Ramos (cell line): ENCODE measurements around the gene COX6B1.
"Not testable (repeated sequence)": the region's sequence is repeated elsewhere in the genome, so short reads cannot be mapped to it uniquely, and the experiment has no call there.

ENCODE experiments used
- in situ Hi-C: fragments of 300-500 bp; cut with MboI; formaldehyde crosslinking; loops from one replicate; pipeline ENCODE4 v1.14.3; 2022; ENCODE audit warnings: low sequenced_read_pairs; ENCODE audit not compliant: unreplicated experiment

COX6B1 gene

GRCh38 chr19:35629332-35629633, 18.8 kb upstream of the COX6B1 start:
- in situ Hi-C loops: no loop called here

- in situ Hi-C loops: no loop called here
These were observed 14.2 kb upstream of the COX6B1 start for GRCh38 chr19:35633727-35634440.

- in situ Hi-C loops: no loop called here
These were observed 11.5 kb upstream of the COX6B1 start for GRCh38 chr19:35636651-35637050.

GRCh38 chr19:35637165-35637564, 11.0 kb upstream of the COX6B1 start:
- in situ Hi-C loops: no loop called here

DNA sequence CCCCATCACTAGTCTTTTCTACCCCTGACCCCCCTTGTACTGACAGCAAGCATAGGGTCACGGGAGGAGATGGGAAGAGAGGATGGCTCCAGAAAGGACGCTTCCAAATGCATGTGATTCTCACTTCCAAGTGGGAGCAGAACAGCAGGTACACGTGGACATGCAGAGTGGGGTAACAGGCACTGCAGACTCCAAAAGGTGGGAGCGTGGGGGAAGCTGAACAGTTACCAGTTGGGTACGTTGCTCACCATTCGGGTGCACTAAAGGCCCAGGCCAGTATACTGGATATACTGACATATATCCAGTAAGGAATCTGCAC, 8.8 kb upstream of the COX6B1 start:
- in situ Hi-C loops: no loop called here

GRCh38 chr19:35639863-35640262, 8.3 kb upstream of the COX6B1 start:
- in situ Hi-C loops: no loop called here

GRCh38 chr19:35641515-35642151, 6.5 kb upstream of the COX6B1 start, which contains the start of gene ETV2:
TSS of gene ETV2 (plus strand) at chr19:35641745. CDS start at chr19:35642461, 716 bp downstream.
- in situ Hi-C loops: no loop called here

DNA sequence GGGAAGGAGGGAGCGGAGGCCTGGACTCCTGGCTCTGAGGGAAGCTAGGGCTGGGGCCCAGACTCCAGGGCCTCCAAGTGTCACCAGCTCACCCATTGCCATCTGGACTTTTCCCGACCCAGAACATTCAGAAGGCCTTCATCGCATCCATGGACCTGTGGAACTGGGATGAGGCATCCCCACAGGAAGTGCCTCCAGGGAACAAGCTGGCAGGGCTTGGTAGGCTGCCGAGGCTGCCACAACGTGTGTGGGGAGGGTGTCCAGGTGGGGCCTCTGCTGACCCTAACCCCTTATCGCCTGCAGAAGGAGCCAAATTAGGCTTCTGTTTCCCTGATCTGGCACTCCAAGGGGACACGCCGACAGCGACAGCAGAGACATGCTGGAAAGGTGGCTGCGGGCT, 5.8 kb upstream of the COX6B1 start:
- in situ Hi-C loops: no loop called here

DNA sequence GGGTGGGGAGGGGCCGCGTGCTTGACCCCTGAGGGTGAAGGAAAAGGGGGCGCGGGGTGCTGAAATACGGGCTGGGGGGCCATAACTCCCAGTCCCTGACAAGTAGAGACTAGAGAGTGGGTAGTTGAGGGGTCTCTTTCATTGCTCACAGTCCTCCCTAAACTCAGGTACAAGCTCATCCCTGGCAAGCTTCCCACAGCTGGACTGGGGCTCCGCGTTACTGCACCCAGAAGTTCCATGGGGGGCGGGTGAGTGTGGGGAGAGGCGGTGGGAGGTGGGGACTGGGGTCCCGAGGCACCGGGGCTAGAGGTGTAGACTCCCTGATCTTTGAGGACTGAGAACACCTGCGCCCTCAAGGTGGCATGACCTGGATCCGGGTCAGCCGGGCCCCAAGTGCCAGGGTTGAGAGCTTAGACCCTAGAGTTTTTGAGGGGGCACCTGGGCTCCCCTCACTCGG, 5.3 kb upstream of the COX6B1 start:
- in situ Hi-C loops: no loop called here

DNA sequence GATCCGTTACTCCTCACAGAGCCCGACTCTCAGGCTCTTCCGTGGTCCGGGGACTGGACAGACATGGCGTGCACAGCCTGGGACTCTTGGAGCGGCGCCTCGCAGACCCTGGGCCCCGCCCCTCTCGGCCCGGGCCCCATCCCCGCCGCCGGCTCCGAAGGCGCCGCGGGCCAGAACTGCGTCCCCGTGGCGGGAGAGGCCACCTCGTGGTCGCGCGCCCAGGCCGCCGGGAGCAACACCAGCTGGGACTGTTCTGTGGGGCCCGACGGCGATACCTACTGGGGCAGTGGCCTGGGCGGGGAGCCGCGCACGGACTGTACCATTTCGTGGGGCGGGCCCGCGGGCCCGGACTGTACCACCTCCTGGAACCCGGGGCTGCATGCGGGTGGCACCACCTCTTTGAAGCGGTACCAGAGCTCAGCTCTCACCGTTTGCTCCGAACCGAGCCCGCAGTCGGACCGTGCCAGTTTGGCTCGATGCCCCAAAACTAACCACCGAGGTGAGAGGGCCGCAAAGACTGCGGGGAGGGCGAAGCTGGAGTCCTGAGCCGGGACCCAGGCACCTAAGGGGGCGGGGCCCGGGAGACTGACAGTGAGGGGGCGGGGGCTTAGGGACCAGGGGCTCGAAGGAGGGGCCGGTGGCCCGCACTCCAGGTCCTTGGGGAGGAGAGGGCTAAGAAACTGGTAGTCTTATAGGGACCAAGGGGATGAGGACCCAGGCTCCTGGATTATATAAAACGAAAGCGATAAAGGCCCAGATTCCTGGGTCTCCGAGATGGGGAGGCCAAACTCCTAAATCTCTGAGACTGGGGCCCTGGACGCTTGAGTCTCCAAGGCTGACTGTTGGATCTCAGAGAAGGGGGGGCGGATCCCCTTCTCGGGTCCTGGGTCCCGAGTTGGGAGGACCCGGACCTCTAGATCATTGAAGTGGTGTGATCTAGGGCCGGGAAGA, 4.6 kb upstream of the COX6B1 start:
- in situ Hi-C loops: no loop called here

DNA sequence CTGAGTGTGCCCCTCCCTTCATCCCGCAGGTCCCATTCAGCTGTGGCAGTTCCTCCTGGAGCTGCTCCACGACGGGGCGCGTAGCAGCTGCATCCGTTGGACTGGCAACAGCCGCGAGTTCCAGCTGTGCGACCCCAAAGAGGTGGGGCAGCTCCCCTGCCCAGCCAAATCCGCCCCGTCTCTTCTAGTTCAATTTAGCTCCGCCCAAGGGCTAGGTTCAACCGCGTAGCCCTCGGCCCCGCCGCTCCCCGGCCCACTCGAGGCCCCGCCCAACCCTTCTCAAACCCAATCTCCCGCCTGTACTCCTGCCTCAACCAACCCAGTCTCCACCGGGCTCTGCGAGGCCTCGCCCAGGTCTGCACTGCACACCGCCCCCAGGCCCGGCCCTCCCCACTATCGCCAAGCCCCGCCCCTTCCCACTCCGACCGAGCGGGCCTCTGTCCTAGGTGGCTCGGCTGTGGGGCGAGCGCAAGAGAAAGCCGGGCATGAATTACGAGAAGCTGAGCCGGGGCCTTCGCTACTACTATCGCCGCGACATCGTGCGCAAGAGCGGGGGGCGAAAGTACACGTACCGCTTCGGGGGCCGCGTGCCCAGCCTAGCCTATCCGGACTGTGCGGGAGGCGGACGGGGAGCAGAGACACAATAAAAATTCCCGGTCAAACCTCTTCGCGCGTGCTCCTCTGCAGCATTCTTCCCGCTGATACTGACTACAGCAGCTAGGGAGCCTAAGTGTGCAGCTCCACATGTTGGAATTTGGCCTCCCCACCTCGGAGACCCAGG, 3.7 kb upstream of the COX6B1 start:
- in situ Hi-C loops: no loop called here

GRCh38 chr19:35644987-35645679, 3.0 kb upstream of the COX6B1 start:
- in situ Hi-C loops: no loop called here

DNA sequence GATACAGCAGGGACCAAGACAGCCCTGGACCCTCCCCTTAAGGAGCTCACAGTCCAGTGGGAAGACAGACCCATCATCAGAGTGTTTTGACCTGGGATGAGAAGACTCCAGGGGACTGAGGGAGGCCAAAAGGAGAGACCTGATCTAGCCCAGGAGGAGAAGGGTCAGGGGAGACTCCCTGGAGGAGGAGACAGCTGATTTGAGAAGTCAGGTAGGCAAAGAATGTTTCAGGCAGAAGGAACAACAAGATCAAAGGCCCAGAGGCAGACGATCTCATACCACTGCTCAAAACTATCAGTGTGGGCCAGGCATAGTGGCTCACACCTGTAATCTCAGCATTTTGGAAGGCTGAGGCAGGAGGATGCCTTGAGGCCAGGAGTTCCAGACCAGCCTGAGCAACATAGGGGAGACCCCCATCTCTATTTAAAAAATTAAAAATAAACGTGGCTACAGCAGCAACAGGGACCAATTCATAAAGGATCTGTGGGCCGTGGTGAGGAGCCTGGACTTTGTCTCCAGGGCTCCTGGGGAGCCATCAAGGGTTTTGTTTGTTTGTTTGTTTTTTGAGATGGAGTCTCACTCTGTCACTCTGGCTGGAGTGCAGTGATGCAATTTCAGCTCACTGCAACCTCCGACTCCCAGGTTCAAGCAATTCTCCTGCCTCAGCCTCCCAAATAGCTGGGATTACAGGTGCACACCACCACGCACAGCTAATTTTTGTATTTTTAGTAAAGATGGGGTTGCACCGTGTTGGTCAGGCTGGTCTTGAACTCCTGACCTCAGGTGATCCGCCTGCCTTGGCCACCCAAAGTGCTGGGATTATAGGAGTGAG, 2.2 kb upstream of the COX6B1 start:
- in situ Hi-C loops: no loop called here

DNA sequence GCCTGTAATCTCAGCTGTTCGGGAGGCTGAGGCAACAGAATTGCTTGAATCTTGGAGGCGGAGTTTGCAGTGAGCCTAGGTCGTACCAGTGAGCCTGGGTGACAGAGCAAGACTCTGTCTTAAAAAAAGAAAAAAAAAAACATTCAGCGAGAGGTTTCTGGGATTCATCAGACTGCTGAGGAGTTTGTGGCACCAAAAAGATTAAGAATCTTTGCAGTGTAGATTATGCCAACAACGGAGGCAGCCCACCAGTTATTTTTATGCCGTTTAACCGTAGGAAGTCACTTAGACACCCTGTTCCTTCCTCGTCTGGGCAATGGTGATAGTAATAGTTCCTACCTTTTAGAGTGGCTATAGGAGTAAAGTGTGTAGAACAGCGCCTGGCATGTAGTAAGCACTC, 2.5 kb downstream of the COX6B1 start:
- in situ Hi-C loops: no loop called here

DNA sequence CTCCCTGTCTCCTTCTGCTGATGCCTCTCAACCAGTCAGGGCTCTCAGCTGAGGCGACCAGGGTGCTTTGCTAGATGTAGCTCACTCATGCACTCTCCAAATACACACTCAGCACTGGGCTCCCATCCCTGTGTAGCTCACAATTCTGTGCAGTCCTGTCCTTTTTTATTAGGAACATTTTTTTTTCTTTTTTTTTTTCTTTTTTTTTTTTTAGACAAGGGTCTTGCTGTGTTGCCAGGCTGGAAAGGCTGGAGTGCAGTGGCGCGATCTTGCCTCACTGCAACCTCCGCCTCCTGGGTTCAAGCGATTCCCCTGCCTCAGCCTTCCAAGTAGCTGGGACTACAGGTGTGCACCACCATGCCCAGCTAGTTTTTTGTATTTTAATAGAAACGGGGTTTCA, 6.7 kb downstream of the COX6B1 start:
- in situ Hi-C loops: not testable (repeated sequence)

- in situ Hi-C loops: no loop called here
These were observed 7.5 kb downstream of the COX6B1 start for GRCh38 chr19:35655600-35655999.

- in situ Hi-C loops: no loop called here
These were observed 8.6 kb downstream of the COX6B1 start for GRCh38 chr19:35656700-35657099.

DNA sequence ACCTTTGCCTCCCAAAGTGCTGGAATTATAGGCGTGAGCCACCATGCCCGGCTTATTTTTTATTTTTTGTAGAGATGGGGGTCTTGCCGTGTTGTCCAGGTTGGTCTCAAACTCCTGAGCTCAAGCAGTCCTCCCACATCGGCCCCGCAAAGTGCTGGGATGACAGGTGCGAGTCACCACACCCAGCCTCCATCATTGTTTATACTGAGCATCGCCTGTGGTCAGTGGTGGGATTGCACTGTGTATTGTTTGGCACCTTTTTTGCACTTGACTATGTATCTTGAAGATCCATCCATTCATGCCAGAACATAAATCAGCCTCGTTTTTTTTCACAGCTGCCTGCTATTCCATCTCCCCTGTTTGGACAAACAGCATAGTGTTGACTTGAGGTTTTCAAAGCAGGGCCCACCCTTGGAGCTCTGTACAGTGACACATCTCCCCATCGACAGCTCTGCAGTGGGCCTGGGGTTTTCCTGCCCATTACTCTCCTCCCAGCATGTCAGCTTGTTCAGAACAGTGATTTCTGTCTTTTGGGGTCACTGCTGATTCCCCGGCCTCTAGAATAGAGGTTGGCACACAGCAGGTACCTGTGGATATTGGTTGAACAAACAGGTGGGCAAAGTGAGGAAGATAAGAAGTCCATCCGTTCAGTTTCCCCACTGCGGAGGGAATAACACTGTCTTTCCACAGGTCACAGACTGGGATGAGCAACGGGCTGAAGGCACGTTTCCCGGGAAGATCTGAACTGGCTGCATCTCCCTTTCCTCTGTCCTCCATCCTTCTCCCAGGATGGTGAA, 10.0 kb downstream of the COX6B1 start:
- in situ Hi-C loops: no loop called here
